ENCODE measurements around the gene RBM4.
"Not testable (repeated sequence)": the region's sequence is repeated elsewhere in the genome, so short reads cannot be mapped to it uniquely, and the experiment has no call there.

The RBM4 gene, protein sequence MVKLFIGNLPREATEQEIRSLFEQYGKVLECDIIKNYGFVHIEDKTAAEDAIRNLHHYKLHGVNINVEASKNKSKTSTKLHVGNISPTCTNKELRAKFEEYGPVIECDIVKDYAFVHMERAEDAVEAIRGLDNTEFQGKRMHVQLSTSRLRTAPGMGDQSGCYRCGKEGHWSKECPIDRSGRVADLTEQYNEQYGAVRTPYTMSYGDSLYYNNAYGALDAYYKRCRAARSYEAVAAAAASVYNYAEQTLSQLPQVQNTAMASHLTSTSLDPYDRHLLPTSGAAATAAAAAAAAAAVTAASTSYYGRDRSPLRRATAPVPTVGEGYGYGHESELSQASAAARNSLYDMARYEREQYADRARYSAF
- total RNA-seq: 80.2 to 83.3 (median 82.5) reads per million in 3 donors

GRCh38 chr11:66638177-66639065, at the start of gene RBM4:
Gene RBM4 (plus strand): TSS chr11:66638703. CDS start chr11:66639712, 1,009 bp downstream.
- H3K27me3 ChIP-seq (replicated peaks; ENCODE audit: control insufficient read depth, insufficient read depth, low read length, poor library complexity, severe bottlenecking): no peaks in the 10 kb centered on the region

DNA sequence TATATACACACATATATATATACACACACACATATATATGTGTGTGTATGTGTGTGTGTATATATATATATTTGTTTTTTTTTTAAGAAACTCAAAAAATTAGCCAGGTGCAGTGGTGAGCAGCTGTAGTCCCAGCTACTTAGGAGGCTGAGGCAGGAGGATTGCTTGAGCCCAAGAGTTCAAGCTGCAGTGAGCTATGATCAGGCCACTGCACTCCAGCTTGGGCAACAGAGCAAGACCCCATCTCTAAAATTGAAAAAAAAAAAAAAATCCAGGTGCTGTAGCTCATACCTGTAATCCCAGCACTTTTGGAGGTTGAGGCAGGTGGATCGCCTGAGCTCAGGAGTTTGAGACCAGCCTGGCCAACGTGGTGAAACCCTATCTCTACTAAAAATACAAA, 49.2 kb upstream of the RBM4 start:
- H3K9me3 ChIP-seq (ENCODE audit: control insufficient read depth, low read length); H3K36me3 ChIP-seq (ENCODE audit: control insufficient read depth, insufficient read depth, low read length); H3K27ac ChIP-seq (ENCODE audit: insufficient read depth, low read length, poor library complexity, severe bottlenecking); DNase-seq; H3K27me3 ChIP-seq (replicated peaks; ENCODE audit: control insufficient read depth, insufficient read depth, low read length, poor library complexity, severe bottlenecking); H3K4me3 ChIP-seq (ENCODE audit: insufficient read depth, low read depth, low read length, poor library complexity, severe bottlenecking): not testable (repeated sequence)
- peaks cover 11% of the 10 kb centered on the region for H3K4me1 ChIP-seq (ENCODE audit: control insufficient read depth, insufficient read depth, low read length, poor library complexity, severe bottlenecking)

More at GRCh38 chr11:66638177-66639065, at the start of gene RBM4:
- H3K4me1 ChIP-seq (ENCODE audit: control insufficient read depth, insufficient read depth, low read length, poor library complexity, severe bottlenecking): peaks cover 42% of the 10 kb centered on the region
- H3K36me3 ChIP-seq (ENCODE audit: control insufficient read depth, insufficient read depth, low read length): peaks cover 29% of the 10 kb centered on the region
- peak within 1 kb of the TSS; percentile 84 for H3K4me3 ChIP-seq (ENCODE audit: insufficient read depth, low read depth, low read length, poor library complexity, severe bottlenecking)
- peak; percentile 94 to 97 (median 96) for DNase-seq
- no peaks in the 10 kb centered on the region for H3K9me3 ChIP-seq (ENCODE audit: control insufficient read depth, low read length)
- H3K27ac ChIP-seq (ENCODE audit: insufficient read depth, low read length, poor library complexity, severe bottlenecking): peak within 1 kb of the TSS; percentile 91

GRCh38 chr11:66589996-66590675, 48.4 kb upstream of the RBM4 start:
- DNase-seq: no peak
- Histone ChIP-seq H3K27ac (ENCODE audit: insufficient read depth, low read length, poor library complexity, severe bottlenecking) (no peak overlapping the region), H3K9me3 (ENCODE audit: control insufficient read depth, low read length) (no peaks in the 10 kb centered on the region), H3K27me3 (replicated peaks; ENCODE audit: control insufficient read depth, insufficient read depth, low read length, poor library complexity, severe bottlenecking) (no peaks in the 10 kb centered on the region), H3K4me3 (ENCODE audit: insufficient read depth, low read depth, low read length, poor library complexity, severe bottlenecking) (no peak overlapping the region), H3K36me3 (ENCODE audit: control insufficient read depth, insufficient read depth, low read length) (no peaks in the 10 kb centered on the region), H3K4me1 (ENCODE audit: control insufficient read depth, insufficient read depth, low read length, poor library complexity, severe bottlenecking) (peaks cover 11% of the 10 kb centered on the region)

DNA sequence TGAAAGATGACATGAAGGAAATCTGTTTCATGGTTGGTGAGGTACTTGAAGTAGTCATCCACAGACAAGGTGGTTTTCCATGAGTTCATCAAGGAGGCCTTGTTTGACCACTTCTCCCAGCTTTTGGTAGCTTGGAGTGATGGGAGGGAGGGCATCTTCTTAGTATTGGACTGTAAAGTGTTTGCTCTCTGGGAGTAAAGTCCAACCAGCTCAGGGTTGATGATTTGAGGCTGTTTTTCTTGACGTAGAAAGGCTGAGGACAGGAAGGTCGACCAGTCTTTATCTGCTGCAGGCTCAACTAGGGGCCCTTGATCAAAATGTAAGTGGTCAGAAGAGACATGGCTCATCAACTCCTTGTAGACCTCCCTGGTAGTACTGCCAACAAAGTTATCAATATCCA, 47.3 kb upstream of the RBM4 start:
- DNase-seq: no peak
- H3K27me3 ChIP-seq (replicated peaks; ENCODE audit: control insufficient read depth, insufficient read depth, low read length, poor library complexity, severe bottlenecking): no peaks in the 10 kb centered on the region
- no peaks in the 10 kb centered on the region for H3K36me3 ChIP-seq (ENCODE audit: control insufficient read depth, insufficient read depth, low read length)

DNA sequence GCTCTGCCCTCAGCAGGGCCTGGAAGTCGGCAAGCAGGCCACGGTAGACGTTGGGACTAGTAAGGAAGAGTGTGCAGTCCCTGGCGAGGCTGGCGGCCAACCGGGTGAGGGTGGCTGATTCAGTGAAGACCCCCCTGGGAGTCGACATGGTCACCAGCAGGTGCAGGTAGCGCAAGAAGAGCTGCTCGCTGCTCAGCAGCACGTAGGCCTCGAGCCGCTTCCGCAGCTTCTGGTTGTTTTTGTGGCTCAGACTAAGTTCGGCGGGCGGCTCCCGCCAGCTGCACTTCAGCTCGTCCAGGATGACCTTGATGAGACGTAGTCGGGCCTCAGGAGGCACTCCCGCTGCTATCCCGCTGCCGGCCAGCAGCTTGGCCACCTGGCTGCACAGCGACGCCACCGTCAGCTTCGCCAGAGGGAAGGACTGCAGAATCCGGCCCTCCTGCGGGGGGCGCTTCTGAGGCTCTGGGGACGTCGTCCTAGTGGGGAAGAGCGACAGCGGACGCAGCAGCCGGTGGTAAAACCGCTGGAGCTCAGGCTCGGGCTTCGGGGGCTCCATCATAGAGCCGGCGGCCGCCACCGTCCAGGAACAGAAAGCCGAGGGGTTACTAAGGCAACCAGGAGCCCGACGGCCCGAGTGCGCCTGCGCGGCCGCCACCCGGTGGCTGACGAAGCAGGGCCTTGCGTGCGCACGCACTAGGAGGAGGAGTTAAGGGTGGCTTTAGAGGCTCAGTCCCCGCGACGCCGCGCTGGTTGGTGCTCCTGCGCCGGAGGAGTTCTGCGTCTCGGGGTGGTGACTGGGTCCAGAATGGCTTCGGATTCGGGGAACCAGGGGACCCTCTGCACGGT, 45.8 kb upstream of the RBM4 start, which contains the start of the genes CCDC87 and CCS:
Gene CCDC87, minus strand, starts transcription at position 607 of the 846 bp plus-strand sequence. Its CDS starts 48 bp downstream, at position 559.
Gene CCS, plus strand, starts transcription at position 729 of the 846 bp plus-strand sequence. Its CDS starts 77 bp downstream, at position 806.
- Histone ChIP-seq H3K27ac (ENCODE audit: insufficient read depth, low read length, poor library complexity, severe bottlenecking) (peak within 1 kb of the TSS; percentile 81), H3K27me3 (replicated peaks; ENCODE audit: control insufficient read depth, insufficient read depth, low read length, poor library complexity, severe bottlenecking) (no peaks in the 10 kb centered on the region), H3K36me3 (ENCODE audit: control insufficient read depth, insufficient read depth, low read length) (no peaks in the 10 kb centered on the region), H3K9me3 (ENCODE audit: control insufficient read depth, low read length) (no peaks in the 10 kb centered on the region), H3K4me3 (ENCODE audit: insufficient read depth, low read depth, low read length, poor library complexity, severe bottlenecking) (peak within 1 kb of the TSS; percentile 65), H3K4me1 (ENCODE audit: control insufficient read depth, insufficient read depth, low read length, poor library complexity, severe bottlenecking) (peaks cover 11% of the 10 kb centered on the region)
- peak; percentile 97 to 99 (median 99) for DNase-seq

More for the DNA sequence above, 47.3 kb upstream of the RBM4 start:
- peaks cover 11% of the 10 kb centered on the region for H3K4me1 ChIP-seq (ENCODE audit: control insufficient read depth, insufficient read depth, low read length, poor library complexity, severe bottlenecking)
- no peak overlapping the region for H3K27ac ChIP-seq (ENCODE audit: insufficient read depth, low read length, poor library complexity, severe bottlenecking)
- no peaks in the 10 kb centered on the region for H3K9me3 ChIP-seq (ENCODE audit: control insufficient read depth, low read length)
- H3K4me3 ChIP-seq (ENCODE audit: insufficient read depth, low read depth, low read length, poor library complexity, severe bottlenecking): no peak overlapping the region

DNA sequence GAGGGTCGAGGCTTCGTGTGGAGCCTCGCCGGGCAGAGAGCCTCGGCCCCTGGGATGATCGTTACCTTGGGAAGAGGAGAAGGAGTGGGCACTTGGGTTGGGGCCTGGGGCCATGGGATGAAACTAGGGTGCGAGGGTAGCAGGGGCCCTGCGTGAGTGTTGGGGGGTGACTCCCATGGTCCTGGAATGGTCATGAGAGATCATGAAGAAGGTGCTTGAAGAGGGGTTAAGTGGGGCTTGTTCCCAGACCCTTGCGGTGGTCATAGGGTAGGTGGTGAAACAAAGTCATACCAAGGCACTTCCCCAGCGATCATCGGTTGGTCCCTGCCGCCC, 45.2 kb upstream of the RBM4 start:
- H3K4me3 ChIP-seq (ENCODE audit: insufficient read depth, low read depth, low read length, poor library complexity, severe bottlenecking): peak overlapping the region; percentile 65
- peaks cover 11% of the 10 kb centered on the region for H3K4me1 ChIP-seq (ENCODE audit: control insufficient read depth, insufficient read depth, low read length, poor library complexity, severe bottlenecking)
- H3K9me3 ChIP-seq (ENCODE audit: control insufficient read depth, low read length): no peaks in the 10 kb centered on the region
- H3K36me3 ChIP-seq (ENCODE audit: control insufficient read depth, insufficient read depth, low read length): no peaks in the 10 kb centered on the region
- H3K27me3 ChIP-seq (replicated peaks; ENCODE audit: control insufficient read depth, insufficient read depth, low read length, poor library complexity, severe bottlenecking): no peaks in the 10 kb centered on the region
- no peak for DNase-seq
- peak overlapping the region; percentile 81 for H3K27ac ChIP-seq (ENCODE audit: insufficient read depth, low read length, poor library complexity, severe bottlenecking)

DNA sequence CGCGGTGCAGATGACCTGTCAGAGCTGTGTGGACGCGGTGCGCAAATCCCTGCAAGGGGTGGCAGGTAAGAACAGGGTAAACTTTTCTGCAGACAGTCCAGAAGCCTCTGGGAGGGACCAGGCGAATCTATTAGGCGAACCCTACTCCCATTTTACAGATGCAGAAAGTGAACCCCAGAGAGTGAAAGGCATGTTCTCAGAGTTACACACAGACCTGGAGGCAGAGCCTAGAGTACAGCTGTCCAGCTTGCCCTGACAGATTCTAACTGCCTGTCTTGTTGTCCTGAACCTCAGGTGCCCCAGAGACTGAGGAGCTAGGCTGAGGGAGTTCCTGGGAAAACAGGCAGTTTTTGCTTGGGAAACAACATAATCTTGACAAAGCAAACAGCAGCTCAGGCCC, 44.9 kb upstream of the RBM4 start:
- Histone ChIP-seq H3K4me1 (ENCODE audit: control insufficient read depth, insufficient read depth, low read length, poor library complexity, severe bottlenecking) (peaks cover 11% of the 10 kb centered on the region), H3K36me3 (ENCODE audit: control insufficient read depth, insufficient read depth, low read length) (no peaks in the 10 kb centered on the region), H3K27me3 (replicated peaks; ENCODE audit: control insufficient read depth, insufficient read depth, low read length, poor library complexity, severe bottlenecking) (no peaks in the 10 kb centered on the region), H3K4me3 (ENCODE audit: insufficient read depth, low read depth, low read length, poor library complexity, severe bottlenecking) (peak overlapping the region; percentile 65), H3K9me3 (ENCODE audit: control insufficient read depth, low read length) (no peaks in the 10 kb centered on the region), H3K27ac (ENCODE audit: insufficient read depth, low read length, poor library complexity, severe bottlenecking) (no peak overlapping the region)
- DNase-seq: no peak

GRCh38 chr11:66595245-66595904, 43.1 kb upstream of the RBM4 start:
- DNase-seq: no peak
- no peak overlapping the region for H3K27ac ChIP-seq (ENCODE audit: insufficient read depth, low read length, poor library complexity, severe bottlenecking)
- H3K4me1 ChIP-seq (ENCODE audit: control insufficient read depth, insufficient read depth, low read length, poor library complexity, severe bottlenecking): peaks cover 11% of the 10 kb centered on the region
- H3K36me3 ChIP-seq (ENCODE audit: control insufficient read depth, insufficient read depth, low read length): peaks cover 13% of the 10 kb centered on the region
- no peaks in the 10 kb centered on the region for H3K27me3 ChIP-seq (replicated peaks; ENCODE audit: control insufficient read depth, insufficient read depth, low read length, poor library complexity, severe bottlenecking)
- no peak overlapping the region for H3K4me3 ChIP-seq (ENCODE audit: insufficient read depth, low read depth, low read length, poor library complexity, severe bottlenecking)
- no peaks in the 10 kb centered on the region for H3K9me3 ChIP-seq (ENCODE audit: control insufficient read depth, low read length)

- H3K36me3 ChIP-seq (ENCODE audit: control insufficient read depth, insufficient read depth, low read length): peaks cover 16% of the 10 kb centered on the region
- DNase-seq: no peak
- no peaks in the 10 kb centered on the region for H3K4me1 ChIP-seq (ENCODE audit: control insufficient read depth, insufficient read depth, low read length, poor library complexity, severe bottlenecking)
- H3K9me3 ChIP-seq (ENCODE audit: control insufficient read depth, low read length): no peaks in the 10 kb centered on the region
- no peak overlapping the region for H3K4me3 ChIP-seq (ENCODE audit: insufficient read depth, low read depth, low read length, poor library complexity, severe bottlenecking)
- H3K27ac ChIP-seq (ENCODE audit: insufficient read depth, low read length, poor library complexity, severe bottlenecking): no peak overlapping the region
- no peaks in the 10 kb centered on the region for H3K27me3 ChIP-seq (replicated peaks; ENCODE audit: control insufficient read depth, insufficient read depth, low read length, poor library complexity, severe bottlenecking)
These were observed 39.5 kb upstream of the RBM4 start for GRCh38 chr11:66598993-66599392.

Data from effector memory CD4-positive, alpha-beta T cell (primary cell).